ENCODE data around the gene NOS1AP. TPM values are rescaled to one million over a fixed set of nuclear protein-coding genes. Genes with fewer than 3 reads are reported as not detected.
"Not testable (repeated sequence)": the region's sequence is repeated elsewhere in the genome, so short reads cannot be mapped to it uniquely, and the experiment has no call there.

The NOS1AP gene
- polyA plus RNA-seq (ENCODE audit: insufficient read length in 3 of 3) = 10 to 100 TPM in 1 of 3 donors, 1 to 10 TPM in 2; 8.9 to 10.2 (median 9.0) TPM

DNA sequence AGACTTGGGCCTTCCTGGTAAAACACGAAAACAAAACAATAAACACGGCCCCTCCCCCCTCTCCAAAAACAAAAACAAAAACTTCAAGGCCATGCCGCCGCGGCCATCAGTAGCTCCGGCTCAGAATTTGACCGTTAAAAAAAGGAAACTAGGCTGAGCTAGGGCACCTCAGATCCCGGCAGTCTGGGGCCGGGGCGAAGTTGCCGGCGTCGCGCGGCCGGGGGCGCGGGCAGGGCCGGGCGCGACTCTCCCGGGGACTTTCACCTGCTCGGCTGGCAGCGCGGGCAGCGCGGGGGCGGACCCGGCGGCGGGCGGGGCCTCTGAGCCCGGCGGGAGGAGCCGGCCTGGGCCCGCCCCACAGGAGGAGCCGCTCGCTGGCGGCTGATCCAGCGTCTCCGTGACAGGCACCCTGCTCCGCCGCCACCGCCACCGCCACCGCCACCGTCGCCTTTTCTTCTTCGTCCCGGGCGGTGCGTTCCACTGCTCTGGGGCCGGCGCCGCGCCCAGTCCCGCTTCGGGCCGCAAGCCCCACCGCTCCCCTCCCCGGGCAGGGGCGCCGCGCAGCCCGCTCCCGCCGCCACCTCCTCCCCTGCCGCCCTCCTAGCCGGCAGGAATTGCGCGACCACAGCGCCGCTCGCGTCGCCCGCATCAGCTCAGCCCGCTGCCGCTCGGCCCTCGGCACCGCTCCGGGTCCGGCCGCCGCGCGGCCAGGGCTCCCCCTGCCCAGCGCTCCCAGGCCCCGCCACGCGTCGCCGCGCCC, at the start of gene NOS1AP:
Gene NOS1AP (plus strand): TSS at position 358 of the 760 bp plus-strand sequence. CDS start 487 bp downstream, outside the sequence.
- DNase-seq (ENCODE audit: low read depth in 3 of 3, low spot score in 2 of 3) = peak in 2 of 3 donors; percentile 56 to 61

DNA sequence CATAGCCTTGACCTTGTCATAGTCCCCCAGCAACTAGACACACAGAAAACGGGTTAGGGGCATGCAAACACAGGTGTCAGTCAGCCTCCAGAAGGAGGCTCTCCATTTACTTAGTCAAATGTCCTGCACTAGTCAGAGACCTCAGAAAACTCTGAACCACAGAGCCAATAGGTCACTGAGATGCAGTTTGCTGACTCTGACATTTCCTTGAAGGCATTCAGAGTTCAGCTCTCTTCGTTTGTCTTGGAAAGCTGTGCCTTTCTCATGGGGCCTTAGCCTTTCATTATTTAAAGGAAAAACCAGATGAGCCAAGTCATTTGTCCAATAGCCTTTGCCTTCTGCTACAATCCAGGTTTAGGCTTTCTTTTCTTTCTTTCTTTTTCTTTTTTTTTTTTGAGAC, 49.3 kb upstream of the NOS1AP start:
- no peak for DNase-seq (ENCODE audit: low read depth in 3 of 3, low spot score in 2 of 3)

DNA sequence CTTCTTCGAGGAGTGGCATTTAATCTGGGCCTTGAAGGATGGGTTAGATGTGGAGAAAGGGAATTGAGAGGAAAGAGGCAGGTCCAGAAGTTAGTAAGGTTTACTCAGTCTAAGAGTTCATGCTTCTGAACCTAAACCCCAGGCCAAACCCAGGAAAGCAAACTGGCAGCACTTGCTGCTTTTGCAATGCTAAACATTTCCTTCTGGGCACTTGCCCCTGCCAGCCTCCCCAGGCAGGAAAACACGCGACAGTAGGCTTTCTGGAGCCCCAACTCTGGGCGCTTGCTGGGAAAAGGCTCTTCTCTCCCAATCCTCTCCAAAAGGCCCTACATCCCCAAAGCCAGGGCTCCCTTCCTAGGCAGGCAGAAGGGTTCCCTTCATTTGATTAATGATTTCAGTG, 48.4 kb upstream of the NOS1AP start:
- no peak for DNase-seq (ENCODE audit: low read depth in 3 of 3, low spot score in 2 of 3)

DNA sequence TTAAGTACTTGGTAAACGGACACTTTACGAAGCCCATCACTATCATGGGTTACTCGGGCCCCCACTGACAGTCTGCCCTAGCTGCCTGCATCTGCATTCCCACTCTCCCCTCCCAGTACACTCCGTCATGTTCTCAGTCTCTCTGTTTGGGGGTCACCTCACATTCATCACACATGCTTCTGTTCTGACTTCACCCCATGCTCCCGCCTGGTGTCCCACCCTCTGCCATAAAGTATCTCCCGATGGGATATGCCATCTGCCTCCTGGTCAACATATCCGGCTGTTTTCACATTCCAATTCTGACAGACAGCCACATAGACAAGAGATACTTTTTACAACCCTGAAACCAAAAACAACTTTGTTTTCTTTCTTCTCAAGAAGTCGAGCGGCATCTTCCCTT, 46.9 kb upstream of the NOS1AP start:
- DNase-seq (ENCODE audit: low read depth in 3 of 3, low spot score in 2 of 3) = no peak

DNA sequence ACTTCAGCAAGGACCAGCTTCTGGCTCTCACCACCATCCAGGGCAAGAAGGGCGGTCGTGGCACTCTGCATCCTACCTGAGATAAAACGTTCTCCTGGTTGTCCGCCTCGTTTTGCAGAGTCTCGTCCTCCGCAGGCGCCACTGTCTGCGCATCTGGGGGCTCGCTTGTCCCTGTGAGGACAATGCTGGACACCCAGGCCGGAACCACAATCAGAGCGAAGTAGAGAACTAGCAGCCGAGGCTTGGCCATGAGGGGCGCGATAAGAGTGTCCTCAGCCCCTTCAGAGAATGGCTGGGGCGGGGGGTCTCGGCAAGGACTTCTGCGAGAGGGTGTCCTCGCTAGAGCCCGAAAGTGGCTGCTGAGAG, 46.3 kb upstream of the NOS1AP start:
- no peak for DNase-seq (ENCODE audit: low read depth in 3 of 3, low spot score in 2 of 3)

DNA sequence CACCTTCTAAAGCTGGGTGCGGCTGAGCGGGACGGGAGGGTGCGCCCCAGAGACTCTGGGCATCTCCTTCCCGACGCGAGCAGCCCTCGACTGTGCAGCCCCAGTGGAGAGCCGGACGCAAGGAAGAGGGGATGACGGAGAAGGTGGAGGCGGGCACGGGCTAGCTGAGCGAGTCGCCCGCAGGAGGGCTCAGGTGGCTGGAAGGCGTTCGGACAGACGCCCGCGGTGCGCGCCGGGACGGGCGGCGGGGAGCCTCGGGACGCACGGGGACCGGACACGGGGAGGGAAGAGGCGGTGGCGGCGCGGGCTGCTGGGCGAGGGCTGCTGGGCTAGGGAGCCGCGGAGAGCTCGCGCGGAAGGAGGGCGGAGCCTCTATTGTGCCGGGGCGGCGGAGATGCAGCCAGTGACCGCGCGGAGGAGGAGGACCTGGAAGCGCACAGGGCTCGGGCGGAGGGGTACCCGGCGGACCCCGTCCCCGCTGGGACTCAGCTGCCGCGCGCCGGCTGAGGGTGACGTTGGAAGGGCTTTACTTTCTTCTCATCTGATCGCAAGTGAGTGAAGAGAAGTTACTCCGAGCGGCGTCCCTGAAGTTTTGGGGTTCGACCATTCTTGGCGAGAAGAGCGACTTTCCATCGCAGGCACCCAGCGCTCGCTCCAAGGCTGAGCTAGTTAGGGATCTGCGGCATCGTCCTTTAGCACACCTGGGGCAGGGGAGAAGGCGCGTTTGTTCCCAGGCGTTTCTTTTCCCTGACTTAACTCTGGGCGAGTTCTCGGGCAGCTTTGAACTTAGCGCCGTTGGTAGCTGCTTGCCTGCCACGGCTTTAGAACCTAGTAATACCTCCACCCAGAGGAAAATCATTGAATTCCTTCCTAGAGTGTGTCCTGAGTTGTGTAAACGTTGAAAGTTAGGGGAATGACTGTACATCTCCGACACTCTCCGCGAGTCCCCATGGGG, 45.7 kb upstream of the NOS1AP start, which contains the start of gene OLFML2B:
Gene OLFML2B (minus strand): TSS at position 323 of the 955 bp plus-strand sequence. CDS start 439 bp downstream, outside the sequence.
- no peak for DNase-seq (ENCODE audit: low read depth in 3 of 3, low spot score in 2 of 3)

DNA sequence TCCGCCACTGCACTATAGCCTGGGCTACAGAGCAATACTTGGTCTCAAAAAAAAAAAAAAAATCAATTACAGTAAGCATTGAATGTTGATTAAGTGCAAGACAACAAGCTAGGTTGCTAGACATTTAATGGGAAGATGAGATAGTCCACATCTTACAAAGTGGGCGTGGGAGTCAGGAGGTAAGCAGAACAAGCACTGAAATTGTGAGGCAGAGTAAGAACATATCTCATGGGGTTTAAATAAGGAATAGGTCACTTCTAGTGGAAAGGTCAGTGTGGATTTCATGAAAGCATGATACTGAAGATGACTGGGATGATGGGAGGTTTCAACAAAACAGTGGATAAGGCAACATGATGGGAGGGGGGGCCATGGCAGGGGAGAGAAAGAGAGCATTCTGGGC, 44.0 kb upstream of the NOS1AP start:
- no peak for DNase-seq (ENCODE audit: low read depth in 3 of 3, low spot score in 2 of 3)

DNA sequence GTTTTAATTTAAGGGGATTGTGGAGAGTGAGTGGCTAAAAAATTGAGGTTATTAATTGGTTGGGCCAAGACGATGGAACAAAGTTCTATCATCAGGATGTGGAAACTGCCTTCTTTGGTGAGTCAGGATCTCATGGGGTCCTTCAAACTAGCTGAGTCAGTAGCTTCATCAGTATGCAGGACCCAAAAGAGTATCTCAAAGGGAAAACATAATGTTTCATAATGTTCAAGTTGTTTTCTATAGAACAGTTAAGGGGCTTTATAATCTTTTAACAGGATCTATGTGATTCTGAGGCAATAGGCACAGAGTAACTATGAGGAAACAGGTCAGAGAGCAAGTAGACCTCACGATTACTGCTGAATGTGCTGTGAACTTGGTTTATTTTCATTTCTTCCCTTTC, 42.6 kb upstream of the NOS1AP start:
- no peak for DNase-seq (ENCODE audit: low read depth in 3 of 3, low spot score in 2 of 3)

DNA sequence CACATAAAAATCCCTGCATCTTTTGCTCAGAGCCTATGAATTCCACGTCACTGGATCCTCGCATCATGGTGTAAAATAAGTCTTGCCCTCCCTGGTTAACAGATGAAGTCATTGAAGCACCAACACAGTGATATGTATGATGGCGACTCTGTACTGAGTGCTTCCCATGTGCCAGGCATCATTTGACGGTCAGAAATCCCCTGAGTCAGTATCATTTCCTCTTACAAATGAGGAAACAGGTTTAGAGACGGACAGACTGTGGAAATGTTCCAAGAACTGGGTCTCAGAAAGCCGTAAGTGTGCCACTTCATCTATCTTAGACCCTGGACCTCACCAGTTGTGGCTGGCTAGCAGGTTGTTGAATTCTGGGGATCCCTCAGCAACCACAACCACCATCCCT, 40.8 kb upstream of the NOS1AP start:
- no peak for DNase-seq (ENCODE audit: low read depth in 3 of 3, low spot score in 2 of 3)

DNA sequence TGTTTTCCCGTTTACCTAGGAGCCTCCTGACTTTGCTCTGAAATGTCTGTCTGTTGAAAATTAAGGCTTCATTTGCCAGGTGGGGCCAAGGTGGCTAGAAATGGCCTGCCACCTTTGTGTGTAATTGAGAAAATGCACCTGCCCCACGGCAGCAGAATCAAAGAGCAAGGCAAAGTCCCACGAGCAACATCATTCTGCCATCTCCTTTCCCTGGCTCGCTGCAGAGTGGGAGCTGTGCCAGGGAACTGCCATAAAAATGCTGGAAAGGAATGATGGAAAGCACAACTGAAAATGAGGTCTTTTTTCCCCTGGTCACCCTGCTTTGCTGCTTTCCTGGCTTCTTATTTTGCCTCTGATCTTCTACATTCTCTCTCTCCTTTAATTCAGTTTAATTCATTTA, 40.3 kb upstream of the NOS1AP start:
- DNase-seq (ENCODE audit: low read depth in 3 of 3, low spot score in 2 of 3) = no peak

DNA sequence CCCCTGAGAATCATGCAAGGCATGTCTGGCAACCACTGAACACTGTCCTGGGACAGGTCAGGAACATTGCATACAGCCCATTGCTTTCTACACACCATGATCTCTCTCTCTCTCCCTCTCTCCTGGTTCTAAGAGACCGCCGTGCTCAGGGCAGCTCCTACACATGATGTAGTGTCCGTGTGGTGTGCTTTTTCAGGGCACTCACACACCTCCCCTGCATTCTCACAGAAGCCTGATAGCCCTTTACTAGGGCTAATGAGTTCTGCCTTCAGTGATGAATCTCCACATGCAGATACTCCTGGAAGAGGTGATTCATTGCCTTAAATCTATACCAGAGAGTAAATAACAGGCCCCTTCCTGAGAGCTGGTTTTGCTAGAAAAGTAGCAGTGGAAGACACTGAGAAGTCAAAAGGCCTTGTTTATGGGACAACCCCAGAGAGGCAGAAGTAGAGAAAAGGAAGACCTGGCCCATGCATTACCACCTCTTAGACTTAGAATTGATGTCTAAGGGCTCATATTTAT, 38.7 kb upstream of the NOS1AP start:
- DNase-seq (ENCODE audit: low read depth in 3 of 3, low spot score in 2 of 3) = no peak

DNA sequence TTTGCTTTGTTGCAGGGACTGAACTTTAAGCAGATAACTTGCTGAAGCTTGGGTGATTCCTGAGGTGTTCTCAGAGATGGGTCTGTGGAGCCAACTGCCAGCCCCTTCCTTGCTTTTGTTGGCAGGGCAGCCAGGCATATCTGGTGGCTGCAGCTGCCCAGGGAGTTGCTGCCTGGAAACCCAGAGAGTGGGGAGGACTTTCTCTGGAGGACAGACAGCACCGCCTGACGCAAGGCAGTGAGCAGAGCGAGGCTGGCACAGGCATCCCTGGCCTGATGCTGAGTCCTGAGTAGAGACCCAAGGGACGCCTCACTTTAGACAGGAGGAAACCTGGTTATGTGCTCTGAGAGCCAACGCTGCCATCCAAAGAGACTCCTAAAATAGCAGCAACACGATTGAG, 36.1 kb upstream of the NOS1AP start:
- DNase-seq (ENCODE audit: low read depth in 3 of 3, low spot score in 2 of 3) = no peak

DNA sequence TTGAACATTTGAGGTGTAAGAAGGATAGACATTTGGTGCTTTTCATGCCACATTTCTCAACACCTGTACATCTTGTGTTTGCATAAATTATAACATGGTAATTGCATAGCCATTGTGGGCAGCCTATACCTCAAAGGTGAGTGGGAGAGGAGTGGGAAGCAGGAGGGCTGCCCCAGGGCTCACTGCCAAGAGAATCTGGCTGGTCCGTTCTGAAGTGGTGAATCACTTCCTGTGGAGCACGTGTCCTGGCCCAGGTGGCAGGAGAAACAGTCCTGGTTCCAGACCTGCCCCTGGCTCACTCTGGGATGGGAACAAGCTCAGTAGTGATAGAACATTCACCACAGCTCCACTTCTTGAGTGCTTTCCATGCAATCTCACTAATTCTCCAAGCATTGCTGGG, 34.2 kb upstream of the NOS1AP start:
- no peak for DNase-seq (ENCODE audit: low read depth in 3 of 3, low spot score in 2 of 3)

DNA sequence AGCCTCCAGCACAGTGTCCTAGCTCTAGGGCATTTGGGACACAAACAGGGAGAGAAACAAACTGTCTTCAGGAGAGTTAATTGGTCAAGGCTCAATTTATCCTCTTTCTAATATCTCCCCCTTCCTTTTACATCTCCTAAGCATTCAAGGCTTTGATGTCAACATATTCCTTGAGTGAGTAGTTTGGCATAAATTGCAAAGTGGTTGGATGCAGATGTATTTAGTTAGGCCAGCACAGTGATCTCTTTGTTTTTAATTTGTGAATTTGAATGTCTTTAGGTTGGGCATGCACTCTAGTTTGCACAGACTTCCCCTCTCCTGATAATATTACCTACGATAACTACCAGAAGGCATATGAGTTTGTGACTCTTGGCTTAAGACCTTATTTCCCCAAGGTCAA, 33.3 kb upstream of the NOS1AP start:
- no peak for DNase-seq (ENCODE audit: low read depth in 3 of 3, low spot score in 2 of 3)

DNA sequence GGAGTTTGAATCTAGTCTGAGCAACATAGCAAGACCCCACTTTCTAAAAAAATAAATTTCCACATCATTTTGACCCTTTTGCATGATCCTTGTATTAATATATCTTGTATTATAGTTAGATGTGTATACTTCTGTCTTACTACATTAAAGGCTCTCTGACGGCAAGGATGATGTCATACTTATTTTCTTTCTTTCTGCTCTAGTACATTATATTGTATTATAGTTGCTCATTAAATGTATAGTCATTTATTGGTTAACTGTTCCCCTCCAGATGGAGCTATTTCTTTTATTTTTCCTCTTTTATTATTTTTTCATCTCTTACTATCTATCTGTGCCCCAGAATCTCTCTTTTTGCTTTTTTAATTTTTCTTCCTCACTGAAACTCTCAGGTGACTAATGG, 30.9 kb upstream of the NOS1AP start:
- DNase-seq (ENCODE audit: low read depth in 3 of 3, low spot score in 2 of 3) = no peak

DNA sequence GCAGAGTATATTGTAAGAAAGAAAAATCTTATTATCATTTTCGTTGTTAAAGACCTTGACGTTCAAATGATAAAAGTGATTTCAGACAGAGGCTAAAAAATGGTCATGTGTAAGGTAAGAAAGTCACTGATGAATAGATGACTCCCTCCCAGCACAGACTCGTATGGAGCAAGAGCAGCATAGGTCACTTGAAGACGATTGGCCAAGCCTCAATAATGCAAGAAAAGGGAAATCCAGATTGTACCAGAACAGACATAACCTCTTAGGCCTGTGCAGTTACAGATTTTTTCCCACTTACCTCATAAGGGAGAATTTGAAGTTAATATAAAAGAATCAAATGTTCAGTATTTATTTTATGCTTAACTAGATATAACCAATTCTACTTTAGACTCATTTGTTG, 29.5 kb upstream of the NOS1AP start:
- no peak for DNase-seq (ENCODE audit: low read depth in 3 of 3, low spot score in 2 of 3)

DNA sequence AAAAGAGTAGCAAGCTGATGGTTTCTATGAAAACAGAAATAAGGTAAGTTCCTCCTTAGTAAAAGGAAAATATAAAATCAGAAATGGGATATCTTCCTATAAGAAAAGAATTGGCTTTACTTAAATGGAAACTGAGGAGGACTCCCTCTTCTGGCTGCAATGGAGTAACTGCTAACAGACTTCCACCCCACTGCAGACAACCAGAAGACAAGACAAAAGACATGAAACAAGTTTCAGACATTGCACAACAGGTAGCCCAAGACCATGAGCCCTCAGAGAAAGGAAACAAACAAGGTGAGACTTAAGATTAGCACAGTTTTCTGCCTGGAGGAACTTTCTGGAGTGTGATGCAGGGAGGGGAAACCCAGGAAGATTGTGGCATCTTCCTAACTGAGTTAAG, 28.8 kb upstream of the NOS1AP start:
- no peak for DNase-seq (ENCODE audit: low read depth in 3 of 3, low spot score in 2 of 3)

DNA sequence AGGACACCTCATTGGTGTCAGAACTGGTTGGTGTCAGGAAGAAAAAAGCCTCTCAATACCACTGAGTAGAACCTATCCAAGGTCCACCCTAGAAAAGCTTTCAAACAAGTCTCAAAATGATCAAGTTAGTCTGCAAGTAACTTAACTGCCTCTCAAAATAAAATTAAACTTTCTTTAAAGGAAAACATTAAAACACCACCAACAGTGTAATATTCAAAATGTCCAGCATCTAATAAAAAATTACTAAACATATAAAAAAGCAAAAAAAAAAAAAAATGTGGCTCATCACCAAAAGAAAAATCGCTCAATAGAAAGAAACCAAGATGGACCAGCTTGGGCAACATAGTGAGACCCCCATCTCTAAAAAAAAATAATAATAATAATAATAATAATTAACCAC, 27.1 kb upstream of the NOS1AP start:
- no peak for DNase-seq (ENCODE audit: low read depth in 3 of 3, low spot score in 2 of 3)

DNA sequence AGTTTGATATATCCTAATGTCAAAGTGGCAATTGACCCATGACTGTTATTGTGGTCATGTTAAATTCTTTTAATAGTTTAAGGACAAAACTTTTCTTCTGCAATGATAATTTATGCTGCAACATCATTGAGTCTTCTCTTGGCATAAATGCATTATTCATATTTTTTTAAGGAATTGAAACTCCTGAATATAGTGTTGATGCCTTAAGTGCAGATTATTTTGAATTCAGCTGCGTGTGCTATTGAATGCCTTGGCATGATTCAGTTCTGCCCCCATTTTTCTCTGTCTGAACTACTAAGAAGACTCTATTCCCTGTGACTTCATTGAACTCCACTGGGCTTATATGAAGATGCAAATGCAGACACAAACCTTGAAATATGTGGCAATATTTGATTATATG, 22.6 kb upstream of the NOS1AP start:
- DNase-seq (ENCODE audit: low read depth in 3 of 3, low spot score in 2 of 3) = no peak

DNA sequence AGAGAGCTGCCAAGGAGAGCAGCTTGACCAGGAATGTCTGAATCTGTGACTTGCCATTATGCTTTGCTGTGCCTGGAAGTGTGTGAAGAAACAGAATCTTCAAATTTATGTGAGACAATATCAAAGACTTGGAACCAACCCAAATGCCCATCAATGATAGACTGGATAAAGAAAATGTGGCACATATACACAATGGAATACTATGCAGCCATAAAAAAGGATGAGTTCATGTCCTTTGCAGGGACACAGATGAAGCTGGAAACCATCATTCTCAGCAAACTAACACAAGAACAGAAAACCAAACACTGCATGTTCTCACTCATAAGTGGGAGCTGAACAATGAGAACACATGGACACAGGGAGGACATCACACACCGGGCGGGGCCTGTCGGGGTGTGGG, 15.5 kb upstream of the NOS1AP start:
- not testable (repeated sequence) for DNase-seq (ENCODE audit: low read depth in 3 of 3, low spot score in 2 of 3)

DNA sequence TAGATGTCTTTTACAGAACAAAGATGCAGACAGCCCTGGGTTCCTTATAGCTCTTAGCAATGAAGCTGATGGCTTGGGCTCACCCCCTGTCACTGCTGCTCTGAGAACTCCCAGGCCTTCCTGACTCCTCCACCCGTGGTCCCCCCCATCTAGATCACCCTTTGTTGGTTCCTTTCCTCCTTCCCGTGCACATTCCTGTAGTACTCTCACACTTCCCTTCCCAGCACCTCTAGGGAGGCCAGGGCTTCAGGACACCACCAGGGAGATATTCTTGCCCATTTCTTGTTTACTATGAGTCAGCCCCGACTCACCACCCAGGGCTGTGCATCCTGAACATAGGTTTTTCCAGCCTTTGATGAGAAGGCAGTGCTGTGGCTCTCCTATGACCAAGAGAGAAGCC, 14.4 kb upstream of the NOS1AP start:
- DNase-seq (ENCODE audit: low read depth in 3 of 3, low spot score in 2 of 3) = no peak

Measured in right renal cortex interstitium (tissue), 3 donors.